Midbrain (tissue), 1 donor: ENCODE data around the gene TAS1R2.

ENCODE experiments used
- DNase-seq: peaks from one replicate; lab custom pipeline; 2025; lab: John Stamatoyannopoulos, UW

The TAS1R2 gene

GRCh38 chr1:18799454-18799853 is 60.0 kb downstream of the TAS1R2 start:
- no peak for DNase-seq

DNA sequence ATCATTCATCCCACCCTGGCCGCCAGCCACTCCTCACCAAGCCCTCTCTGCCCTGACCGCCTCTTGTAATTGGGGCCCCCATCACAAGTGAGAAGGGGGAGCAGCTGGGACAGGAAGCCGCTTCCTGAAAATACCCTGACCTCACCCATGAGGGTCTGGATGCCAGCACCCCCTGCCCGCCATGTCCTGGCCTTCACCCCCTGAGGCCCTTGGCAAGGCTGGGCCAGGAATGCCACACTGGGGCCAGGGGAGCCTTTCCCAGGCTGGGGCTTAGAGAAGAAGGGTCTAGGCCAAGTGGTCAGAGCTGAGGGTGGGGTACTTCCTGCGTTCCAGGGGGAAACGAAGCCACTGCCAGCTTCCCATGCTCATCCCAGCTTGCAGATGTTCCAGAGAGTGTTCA is 60.5 kb downstream of the TAS1R2 start:
- no peak for DNase-seq

- DNase-seq = no peak
Observed at GRCh38 chr1:18798533-18798932, 60.9 kb downstream of the TAS1R2 start.

DNA sequence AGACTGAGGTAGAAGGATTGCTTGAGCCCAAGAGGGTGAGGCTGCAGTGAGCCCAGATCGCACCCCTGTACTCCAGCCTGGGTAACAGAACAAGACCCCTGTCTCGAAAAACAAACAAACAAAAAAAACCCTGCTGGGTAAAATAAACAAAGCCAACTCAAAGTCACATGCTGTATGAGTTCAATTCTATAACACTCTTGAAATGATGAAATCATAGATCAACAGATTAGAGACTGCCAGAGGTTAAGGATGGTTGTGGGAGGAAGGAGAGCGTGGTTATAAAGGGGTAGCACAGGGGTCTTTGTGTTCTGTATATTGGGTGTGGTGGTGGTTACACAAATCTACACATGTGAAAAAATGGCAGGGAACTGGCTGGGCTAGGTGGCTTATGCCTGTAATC is 62.5 kb downstream of the TAS1R2 start:
- DNase-seq = no peak

- no peak for DNase-seq
Observed at GRCh38 chr1:18795002-18795689, 64.3 kb downstream of the TAS1R2 start.

GRCh38 chr1:18794561-18794960 is 64.9 kb downstream of the TAS1R2 start:
- no peak for DNase-seq

- DNase-seq = no peak
Observed at GRCh38 chr1:18794051-18794450, 65.4 kb downstream of the TAS1R2 start.

GRCh38 chr1:18793164-18793563 is 66.3 kb downstream of the TAS1R2 start:
- no peak for DNase-seq

GRCh38 chr1:18792747-18793146 is 66.7 kb downstream of the TAS1R2 start:
- no peak for DNase-seq
